Stimulated activated CD8-positive, alpha-beta memory T cell treated with anti-CD3 and anti-CD28 coated beads, Interleukin-7, amount 100 ng/mL, for 24 hours (primary cell): Measurements from ENCODE around the gene DNM3.
"Not testable (repeated sequence)": the region's sequence is repeated elsewhere in the genome, so short reads cannot be mapped to it uniquely, and the experiment has no call there.

ENCODE experiments used
- DNase-seq: peaks from one replicate; pipeline ENCODE4 v3.0.0-alpha.2; 2020; ENCODE audit warnings: low read depth

Gene DNM3

GRCh38 chr1:172425339-172425738 is 584.0 kb downstream of the DNM3 start:
- no peak for DNase-seq

GRCh38 chr1:172427191-172427590 is 585.9 kb downstream of the DNM3 start:
- no peak for DNase-seq

- no peak for DNase-seq
Observed at GRCh38 chr1:172429331-172430127, 588.2 kb downstream of the DNM3 start.

GRCh38 chr1:172430128-172430454 is 588.8 kb downstream of the DNM3 start:
- no peak for DNase-seq

GRCh38 chr1:172431204-172431603 is 589.9 kb downstream of the DNM3 start:
- no peak for DNase-seq

GRCh38 chr1:172431721-172432192 is 590.5 kb downstream of the DNM3 start:
- no peak for DNase-seq

GRCh38 chr1:172437183-172437582 is 595.9 kb downstream of the DNM3 start:
- DNase-seq: not testable (repeated sequence)

GRCh38 chr1:172442404-172442803 is 601.1 kb downstream of the DNM3 start:
- no peak for DNase-seq

GRCh38 chr1:172442843-172443565 is 601.7 kb downstream of the DNM3 start:
- no peak for DNase-seq

- DNase-seq: peak; percentile 86
Observed at GRCh38 chr1:172443666-172444453, 602.6 kb downstream of the DNM3 start, which contains the start of gene PIGC. Gene PIGC, minus strand, starts transcription at chr1:172444069. Its CDS starts 1,447 bp downstream, at chr1:172442622.

- DNase-seq: no peak
Observed at GRCh38 chr1:172446547-172446946, 605.2 kb downstream of the DNM3 start.

- no peak for DNase-seq
Observed at GRCh38 chr1:172447641-172448040, 606.3 kb downstream of the DNM3 start.

GRCh38 chr1:172448995-172449584 is 607.8 kb downstream of the DNM3 start:
- DNase-seq: no peak

GRCh38 chr1:172449585-172450523 is 608.6 kb downstream of the DNM3 start:
- no peak for DNase-seq

GRCh38 chr1:172450524-172450885 is 609.2 kb downstream of the DNM3 start:
- no peak for DNase-seq

GRCh38 chr1:172451002-172451443 is 609.7 kb downstream of the DNM3 start:
- no peak for DNase-seq

GRCh38 chr1:172452536-172453152 is 611.3 kb downstream of the DNM3 start:
- DNase-seq: no peak

GRCh38 chr1:172453153-172453545 is 611.9 kb downstream of the DNM3 start:
- no peak for DNase-seq

GRCh38 chr1:172453607-172454006 is 612.3 kb downstream of the DNM3 start:
- DNase-seq: no peak

- no peak for DNase-seq
Observed at GRCh38 chr1:172455451-172455850, 614.2 kb downstream of the DNM3 start.
